HG03354 (cell line): ENCODE results near the gene FBXL16.
A peak's percentile ranks its signal among the peaks of the same experiment; 100 is the strongest.
"Not testable (repeated sequence)": the region's sequence is repeated elsewhere in the genome, so short reads cannot be mapped to it uniquely, and the experiment has no call there.

ENCODE experiments used
- ATAC-seq: cut with Tn5 transposase; IDR thresholded peaks from one replicate; pipeline ENCODE4 v1.9.1; 2021; ENCODE audit warnings: mild to moderate bottlenecking; ENCODE audit not compliant: unreplicated experiment, poor library complexity, severe bottlenecking

FBXL16 gene

GRCh38 chr16:705431-706188 is at the start of gene FBXL16:
TSS of gene FBXL16 (minus strand) at chr16:705801. CDS start at chr16:697405, 8,396 bp downstream.
- no peak for ATAC-seq

- no peak for ATAC-seq
These were observed 49.1 kb upstream of the FBXL16 start for GRCh38 chr16:754656-755055.

GRCh38 chr16:754121-754607 is 48.6 kb upstream of the FBXL16 start:
- not testable (repeated sequence) for ATAC-seq

GRCh38 chr16:752007-752312 is 46.4 kb upstream of the FBXL16 start:
- ATAC-seq: no peak

- ATAC-seq: no peak
These were observed 45.8 kb upstream of the FBXL16 start for GRCh38 chr16:751152-752006.

- ATAC-seq: no peak
These were observed 44.9 kb upstream of the FBXL16 start for GRCh38 chr16:750485-750884.

GRCh38 chr16:749010-749409 is 43.4 kb upstream of the FBXL16 start:
- no peak for ATAC-seq

- ATAC-seq: no peak
These were observed 42.6 kb upstream of the FBXL16 start for GRCh38 chr16:747978-748746.

GRCh38 chr16:746637-747036 is 41.0 kb upstream of the FBXL16 start:
- no peak for ATAC-seq

- ATAC-seq: no peak
These were observed 40.1 kb upstream of the FBXL16 start for GRCh38 chr16:745739-746138.

GRCh38 chr16:743794-744500 is 38.3 kb upstream of the FBXL16 start:
- ATAC-seq: no peak

GRCh38 chr16:742894-743293 is 37.3 kb upstream of the FBXL16 start:
- not testable (repeated sequence) for ATAC-seq

- no peak for ATAC-seq
These were observed 36.5 kb upstream of the FBXL16 start for GRCh38 chr16:741986-742629.

- peak; percentile 81 for ATAC-seq
These were observed 35.3 kb upstream of the FBXL16 start, which contains the start of gene CIAO3 for GRCh38 chr16:740764-741505. TSS of gene CIAO3 (minus strand) at chr16:740997. CDS start at chr16:740985, 12 bp downstream.

- peak; percentile 21 for ATAC-seq
These were observed 34.8 kb upstream of the FBXL16 start for GRCh38 chr16:740459-740763.

GRCh38 chr16:739560-740458 is 34.2 kb upstream of the FBXL16 start:
- no peak for ATAC-seq

- no peak for ATAC-seq
These were observed 31.4 kb upstream of the FBXL16 start for GRCh38 chr16:736936-737481.
